NOMO-1 (cell line): Measurements from ENCODE around the gene RBCK1.
"Not testable (repeated sequence)": the region's sequence is repeated elsewhere in the genome, so short reads cannot be mapped to it uniquely, and the experiment has no call there.

Experiments
- DNase-seq, 2 experiments: peaks; one replicate each; lab custom pipeline; 2025; ENCODE audit not compliant: unreplicated experiment in 2 of 2; lab: John Stamatoyannopoulos, UW

The RBCK1 gene

GRCh38 chr20:407953-408842, at the start of gene RBCK1:
Gene RBCK1 (plus strand): TSS chr20:408299. CDS start chr20:408758, 459 bp downstream.
- DNase-seq = peak; percentile 72 to 75

- no peak for DNase-seq
These were observed 49.1 kb upstream of the RBCK1 start for GRCh38 chr20:358891-359555.

- DNase-seq = no peak
These were observed 46.5 kb upstream of the RBCK1 start for GRCh38 chr20:361561-361960.

- DNase-seq = peak; percentile 51 to 73
These were observed 45.5 kb upstream of the RBCK1 start for GRCh38 chr20:362271-363254.

GRCh38 chr20:363319-364078, 44.6 kb upstream of the RBCK1 start:
- no peak for DNase-seq

GRCh38 chr20:364905-365794, 42.9 kb upstream of the RBCK1 start:
- DNase-seq = no peak

- DNase-seq = no peak
These were observed 41.9 kb upstream of the RBCK1 start for GRCh38 chr20:366041-366718.

- DNase-seq = no peak
These were observed 41.2 kb upstream of the RBCK1 start for GRCh38 chr20:366719-367485.

- no peak for DNase-seq
These were observed 40.6 kb upstream of the RBCK1 start for GRCh38 chr20:367486-367887.

- DNase-seq = no peak
These were observed 39.2 kb upstream of the RBCK1 start for GRCh38 chr20:368915-369314.

- DNase-seq = no peak
These were observed 37.9 kb upstream of the RBCK1 start for GRCh38 chr20:370151-370600.

- no peak for DNase-seq
These were observed 36.9 kb upstream of the RBCK1 start for GRCh38 chr20:370977-371754.

- peak; percentile 40 to 52 for DNase-seq
These were observed 36.1 kb upstream of the RBCK1 start for GRCh38 chr20:371755-372542.

- not testable (repeated sequence) for DNase-seq
These were observed 35.5 kb upstream of the RBCK1 start for GRCh38 chr20:372543-373082.

- peak; percentile 19 to 35 for DNase-seq
These were observed 34.8 kb upstream of the RBCK1 start for GRCh38 chr20:373171-373890.
